ENCODE data around the gene MYL5. TPM values are rescaled to one million over a fixed set of nuclear protein-coding genes. Genes with fewer than 3 reads are reported as not detected.

Gene MYL5
- total RNA-seq, 2 donors from 2014 or later, result 14.0 to 14.5 TPM

GRCh38 chr4:680928-681645 lies 6.7 kb downstream of the MYL5 start:
- Mint-ChIP-seq H3K36me3 (ENCODE audit: low read depth) (no peaks in the 10 kb centered on the region), H3K4me1 (no peaks in the 10 kb centered on the region), H3K27me3 (peaks cover 3% of the 10 kb centered on the region), H3K4me3 (peak overlapping the region; percentile 64), H3K27ac (peak overlapping the region; percentile 61), H3K9me3 (no peaks in the 10 kb centered on the region)
- ATAC-seq (replicated peaks), result peak; percentile 69

- Mint-ChIP-seq H3K27me3 (peaks cover 3% of the 10 kb centered on the region), H3K9me3 (no peaks in the 10 kb centered on the region), H3K27ac (no peak overlapping the region), H3K4me1 (no peaks in the 10 kb centered on the region), H3K4me3 (no peak overlapping the region), H3K36me3 (ENCODE audit: low read depth) (no peaks in the 10 kb centered on the region)
- no peak for ATAC-seq (replicated peaks)
These were observed 7.6 kb downstream of the MYL5 start for GRCh38 chr4:681736-682451.

- no peak for ATAC-seq (replicated peaks)
- Mint-ChIP-seq H3K4me1 (no peaks in the 10 kb centered on the region), H3K27me3 (peaks cover 4% of the 10 kb centered on the region), H3K4me3 (no peak overlapping the region), H3K27ac (no peak overlapping the region), H3K36me3 (ENCODE audit: low read depth) (no peaks in the 10 kb centered on the region), H3K9me3 (no peaks in the 10 kb centered on the region)
These were observed 8.3 kb downstream of the MYL5 start for GRCh38 chr4:682490-683172.

- H3K36me3 Mint-ChIP-seq (ENCODE audit: low read depth), result no peaks in the 10 kb centered on the region
- peaks cover 6% of the 10 kb centered on the region for H3K27me3 Mint-ChIP-seq
- H3K27ac Mint-ChIP-seq, result no peak overlapping the region
- no peak overlapping the region for H3K4me3 Mint-ChIP-seq
- ATAC-seq (replicated peaks), result no peak
- no peaks in the 10 kb centered on the region for H3K9me3 Mint-ChIP-seq
- no peaks in the 10 kb centered on the region for H3K4me1 Mint-ChIP-seq
These were observed 9.0 kb downstream of the MYL5 start for GRCh38 chr4:683247-683897.

- peak; percentile 33 for ATAC-seq (replicated peaks)
- Mint-ChIP-seq H3K4me3 (no peak overlapping the region), H3K27ac (no peak overlapping the region), H3K9me3 (no peaks in the 10 kb centered on the region), H3K36me3 (ENCODE audit: low read depth) (no peaks in the 10 kb centered on the region), H3K4me1 (no peaks in the 10 kb centered on the region), H3K27me3 (peaks cover 6% of the 10 kb centered on the region)
These were observed 9.8 kb downstream of the MYL5 start for GRCh38 chr4:683982-684622.

- no peaks in the 10 kb centered on the region for H3K4me1 Mint-ChIP-seq
- H3K27ac Mint-ChIP-seq, result no peak overlapping the region
- H3K4me3 Mint-ChIP-seq, result no peak overlapping the region
- H3K36me3 Mint-ChIP-seq (ENCODE audit: low read depth), result no peaks in the 10 kb centered on the region
- H3K27me3 Mint-ChIP-seq, result peaks cover 6% of the 10 kb centered on the region
- no peak for ATAC-seq (replicated peaks)
- no peaks in the 10 kb centered on the region for H3K9me3 Mint-ChIP-seq
These were observed 10.4 kb downstream of the MYL5 start for GRCh38 chr4:684623-685327.

- no peaks in the 10 kb centered on the region for H3K36me3 Mint-ChIP-seq (ENCODE audit: low read depth)
- H3K27me3 Mint-ChIP-seq, result peaks cover 6% of the 10 kb centered on the region
- H3K27ac Mint-ChIP-seq, result no peak overlapping the region
- no peaks in the 10 kb centered on the region for H3K9me3 Mint-ChIP-seq
- no peak overlapping the region for H3K4me3 Mint-ChIP-seq
- ATAC-seq (replicated peaks), result no peak
- H3K4me1 Mint-ChIP-seq, result no peaks in the 10 kb centered on the region
These were observed 11.5 kb downstream of the MYL5 start for GRCh38 chr4:685679-686412.

- no peaks in the 10 kb centered on the region for H3K9me3 Mint-ChIP-seq
- no peaks in the 10 kb centered on the region for H3K36me3 Mint-ChIP-seq (ENCODE audit: low read depth)
- H3K27ac Mint-ChIP-seq, result no peak overlapping the region
- H3K27me3 Mint-ChIP-seq, result peaks cover 6% of the 10 kb centered on the region
- no peak overlapping the region for H3K4me3 Mint-ChIP-seq
- no peaks in the 10 kb centered on the region for H3K4me1 Mint-ChIP-seq
- ATAC-seq (replicated peaks), result no peak
These were observed 12.2 kb downstream of the MYL5 start for GRCh38 chr4:686413-687040.

- Mint-ChIP-seq H3K4me3 (no peak overlapping the region), H3K9me3 (no peaks in the 10 kb centered on the region), H3K4me1 (no peaks in the 10 kb centered on the region), H3K27me3 (peaks cover 6% of the 10 kb centered on the region), H3K27ac (no peak overlapping the region), H3K36me3 (ENCODE audit: low read depth) (no peaks in the 10 kb centered on the region)
- ATAC-seq (replicated peaks), result no peak
These were observed 13.0 kb downstream of the MYL5 start for GRCh38 chr4:687048-687970.

- Mint-ChIP-seq H3K27me3 (peaks cover 6% of the 10 kb centered on the region), H3K9me3 (no peaks in the 10 kb centered on the region)
- ATAC-seq (replicated peaks), result no peak
These were observed 13.9 kb downstream of the MYL5 start for GRCh38 chr4:687971-688853.

GRCh38 chr4:688854-689681 lies 14.7 kb downstream of the MYL5 start, which contains the start of gene SLC49A3:
SLC49A3 (minus strand) TSS chr4:689151; CDS start chr4:689127, 24 bp downstream.
- no peaks in the 10 kb centered on the region for H3K9me3 Mint-ChIP-seq
- ATAC-seq (replicated peaks), result peak; percentile 32
- no peaks in the 10 kb centered on the region for H3K4me1 Mint-ChIP-seq
- no peak within 1 kb of the TSS for H3K27ac Mint-ChIP-seq
- H3K36me3 Mint-ChIP-seq (ENCODE audit: low read depth), result no peaks in the 10 kb centered on the region
- no peak within 1 kb of the TSS for H3K4me3 Mint-ChIP-seq
- peaks cover 6% of the 10 kb centered on the region for H3K27me3 Mint-ChIP-seq

More at GRCh38 chr4:687971-688853, 13.9 kb downstream of the MYL5 start:
- no peaks in the 10 kb centered on the region for H3K36me3 Mint-ChIP-seq (ENCODE audit: low read depth)
- no peak overlapping the region for H3K4me3 Mint-ChIP-seq
- no peak overlapping the region for H3K27ac Mint-ChIP-seq
- no peaks in the 10 kb centered on the region for H3K4me1 Mint-ChIP-seq

All from activated T-helper 17 cell treated with anti-CD3 and anti-CD28 coated beads, Interleukin-2, amount 50 U/mL, for 72 hours (primary cell).